PC-3 (cell line): ENCODE results near the gene HAPLN2.
"Not testable (repeated sequence)": the region's sequence is repeated elsewhere in the genome, so short reads cannot be mapped to it uniquely, and the experiment has no call there.

ENCODE experiments used
- CTCF ChIP-seq: fragments of 300-600 bp; sonication (generic); conservative IDR thresholded peaks from 2 replicates; pipeline ENCODE4 v1.5.1; 2017; ENCODE audit warnings: antibody characterized with exemption, low read depth, mild to moderate bottlenecking, low read length
- EZH2 ChIP-seq: fragments of 300-600 bp; sonication (generic); IDR thresholded peaks from one replicate; pipeline ENCODE4 v1.6.1; 2017; ENCODE audit warnings: antibody characterized with exemption, mild to moderate bottlenecking, low read length; ENCODE audit not compliant: unreplicated experiment
- EZH2phosphoT487 ChIP-seq: fragments of 300-600 bp; sonication (generic); IDR thresholded peaks from 2 replicates; pipeline ENCODE4 v1.6.1; 2018; ENCODE audit warnings: mild to moderate bottlenecking, antibody characterized with exemption, low read length, borderline replicate concordance

GRCh38 chr1:156587927-156588326 is 31.3 kb upstream of the HAPLN2 start:
- TF ChIP-seq CTCF, EZH2phosphoT487, EZH2: not testable (repeated sequence)
